ENCODE data around the gene ST3GAL2.

The ST3GAL2 gene

GRCh38 chr16:70421014-70421413 lies 17.9 kb downstream of the ST3GAL2 start:
- Histone ChIP-seq H3K18ac (ENCODE audit: low read depth in 1 of 2, low read length in 2 of 2) (no peak overlapping the region), H3K4me1 (ENCODE audit: control insufficient read depth, insufficient read depth, low read depth, low read length) (peaks cover 60% of the 10 kb centered on the region), H3K4ac (ENCODE audit: low read depth in 1 of 2, low read length in 2 of 2) (no peak overlapping the region), H4K91ac (ENCODE audit: low read length) (no peak overlapping the region), H3K4me2 (ENCODE audit: low read length, poor library complexity, severe bottlenecking) (no peak overlapping the region), H3K79me1 (replicated peaks; ENCODE audit: low read length, poor library complexity, severe bottlenecking) (peaks cover 47% of the 10 kb centered on the region), H2AFZ (ENCODE audit: low read depth, low read length) (no peak overlapping the region), H3K23ac (ENCODE audit: low read length in 2 of 2) (no peak overlapping the region), H3K9me3 (ENCODE audit: control insufficient read depth, low read length) (no peaks in the 10 kb centered on the region), H4K8ac (ENCODE audit: low read length) (no peak overlapping the region), H2BK120ac (ENCODE audit: low read depth, low read length) (no peak overlapping the region), H2AK5ac (ENCODE audit: low read length, severe bottlenecking) (no peak overlapping the region), H3K14ac (ENCODE audit: low read length in 2 of 2) (peak overlapping the region in 1 of 2 experiments; percentile 69), H3K27ac (ENCODE audit: low read length, poor library complexity, severe bottlenecking) (no peak overlapping the region), H3K36me3 (ENCODE audit: control insufficient read depth in 1 of 2, insufficient read depth in 2 of 2, low read depth in 1 of 2, low read length in 2 of 2) (peaks cover 8 to 40% of the 10 kb centered on the region in 2 experiments), H2BK12ac (ENCODE audit: low read length in 2 of 2) (peak overlapping the region in 1 of 2 experiments; percentile 25), H3K4me3 (ENCODE audit: insufficient read depth in 1 of 2, low read depth in 1 of 2, low read length in 2 of 2) (no peak overlapping the region), H2BK15ac (ENCODE audit: low read depth, poor library complexity, severe bottlenecking) (no peak overlapping the region), H3K27me3 (ENCODE audit: control insufficient read depth in 1 of 2, insufficient read depth in 1 of 2, low read length in 2 of 2) (no peaks in the 10 kb centered on the region), H2BK5ac (ENCODE audit: low read depth, low read length, poor library complexity, severe bottlenecking) (no peak overlapping the region), H3K9ac (ENCODE audit: low read length) (no peak overlapping the region)
- no peak for DNase-seq
- 87% methylated on average over 9 of the region's 9 CpGs for WGBS

- Histone ChIP-seq H3K9ac (ENCODE audit: low read length) (no peak overlapping the region), H3K23ac (ENCODE audit: low read length in 2 of 2) (peak overlapping the region in 1 of 2 experiments; percentile 61), H2AK5ac (ENCODE audit: low read length, severe bottlenecking) (no peak overlapping the region), H4K8ac (ENCODE audit: low read length) (peak overlapping the region; percentile 5), H3K79me1 (replicated peaks; ENCODE audit: low read length, poor library complexity, severe bottlenecking) (peaks cover 42% of the 10 kb centered on the region), H4K91ac (ENCODE audit: low read length) (peak overlapping the region; percentile 31), H3K14ac (ENCODE audit: low read length in 2 of 2) (peak overlapping the region in 1 of 2 experiments; percentile 61), H2BK12ac (ENCODE audit: low read length in 2 of 2) (no peak overlapping the region), H2AFZ (ENCODE audit: low read depth, low read length) (no peak overlapping the region), H3K4me2 (ENCODE audit: low read length, poor library complexity, severe bottlenecking) (no peak overlapping the region), H3K18ac (ENCODE audit: low read depth in 1 of 2, low read length in 2 of 2) (peak overlapping the region in 1 of 2 experiments; percentile 58), H2BK5ac (ENCODE audit: low read depth, low read length, poor library complexity, severe bottlenecking) (no peak overlapping the region), H2BK120ac (ENCODE audit: low read depth, low read length) (no peak overlapping the region), H3K27ac (ENCODE audit: low read length, poor library complexity, severe bottlenecking) (no peak overlapping the region), H3K36me3 (ENCODE audit: control insufficient read depth in 1 of 2, insufficient read depth in 2 of 2, low read depth in 1 of 2, low read length in 2 of 2) (peaks cover 5 to 32% of the 10 kb centered on the region in 2 experiments), H3K9me3 (ENCODE audit: control insufficient read depth, low read length) (no peaks in the 10 kb centered on the region), H3K4ac (ENCODE audit: low read depth in 1 of 2, low read length in 2 of 2) (no peak overlapping the region), H3K27me3 (ENCODE audit: control insufficient read depth in 1 of 2, insufficient read depth in 1 of 2, low read length in 2 of 2) (no peaks in the 10 kb centered on the region), H2BK15ac (ENCODE audit: low read depth, poor library complexity, severe bottlenecking) (no peak overlapping the region), H3K4me1 (ENCODE audit: control insufficient read depth, insufficient read depth, low read depth, low read length) (peaks cover 57% of the 10 kb centered on the region), H3K4me3 (ENCODE audit: insufficient read depth in 1 of 2, low read depth in 1 of 2, low read length in 2 of 2) (no peak overlapping the region)
- WGBS, result 88% methylated on average over 12 of the region's 14 CpGs
- DNase-seq, result no peak
Measured at GRCh38 chr16:70419384-70420327, 19.2 kb downstream of the ST3GAL2 start.

DNA sequence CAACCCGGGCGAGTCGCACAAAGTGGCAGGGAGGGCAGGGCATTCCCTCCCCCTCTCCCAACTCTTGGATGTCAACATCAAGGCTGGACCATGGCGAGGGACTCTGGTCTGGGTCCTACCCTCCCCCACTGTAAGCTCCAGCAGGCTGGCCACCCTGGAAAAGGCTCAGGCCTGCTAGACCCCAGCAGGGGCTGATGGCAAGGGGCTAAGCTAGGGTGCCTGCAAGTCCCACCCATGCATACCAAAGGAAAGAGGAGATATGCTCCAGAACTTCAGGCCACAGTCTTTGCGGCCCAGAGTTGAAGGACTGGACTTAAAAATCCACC lies 19.9 kb downstream of the ST3GAL2 start:
- Histone ChIP-seq H3K4me3 (ENCODE audit: insufficient read depth in 1 of 2, low read depth in 1 of 2, low read length in 2 of 2) (no peak overlapping the region), H3K9me3 (ENCODE audit: control insufficient read depth, low read length) (no peaks in the 10 kb centered on the region), H2BK120ac (ENCODE audit: low read depth, low read length) (no peak overlapping the region), H3K18ac (ENCODE audit: low read depth in 1 of 2, low read length in 2 of 2) (no peak overlapping the region), H3K79me1 (replicated peaks; ENCODE audit: low read length, poor library complexity, severe bottlenecking) (peaks cover 44% of the 10 kb centered on the region), H2AFZ (ENCODE audit: low read depth, low read length) (no peak overlapping the region), H3K9ac (ENCODE audit: low read length) (no peak overlapping the region), H3K14ac (ENCODE audit: low read length in 2 of 2) (no peak overlapping the region), H2BK15ac (ENCODE audit: low read depth, poor library complexity, severe bottlenecking) (no peak overlapping the region), H2BK12ac (ENCODE audit: low read length in 2 of 2) (no peak overlapping the region), H2BK5ac (ENCODE audit: low read depth, low read length, poor library complexity, severe bottlenecking) (no peak overlapping the region), H3K23ac (ENCODE audit: low read length in 2 of 2) (no peak overlapping the region), H4K91ac (ENCODE audit: low read length) (no peak overlapping the region), H3K4ac (ENCODE audit: low read depth in 1 of 2, low read length in 2 of 2) (no peak overlapping the region), H3K27ac (ENCODE audit: low read length, poor library complexity, severe bottlenecking) (no peak overlapping the region), H3K36me3 (ENCODE audit: control insufficient read depth in 1 of 2, insufficient read depth in 2 of 2, low read depth in 1 of 2, low read length in 2 of 2) (peaks cover 3 to 33% of the 10 kb centered on the region in 2 experiments), H4K8ac (ENCODE audit: low read length) (peak overlapping the region; percentile 19), H3K4me1 (ENCODE audit: control insufficient read depth, insufficient read depth, low read depth, low read length) (peaks cover 60% of the 10 kb centered on the region), H3K4me2 (ENCODE audit: low read length, poor library complexity, severe bottlenecking) (no peak overlapping the region), H3K27me3 (ENCODE audit: control insufficient read depth in 1 of 2, insufficient read depth in 1 of 2, low read length in 2 of 2) (no peaks in the 10 kb centered on the region), H2AK5ac (ENCODE audit: low read length, severe bottlenecking) (no peak overlapping the region)
- no peak for DNase-seq
- 86% methylated on average over 5 of the region's 5 CpGs for WGBS

DNA sequence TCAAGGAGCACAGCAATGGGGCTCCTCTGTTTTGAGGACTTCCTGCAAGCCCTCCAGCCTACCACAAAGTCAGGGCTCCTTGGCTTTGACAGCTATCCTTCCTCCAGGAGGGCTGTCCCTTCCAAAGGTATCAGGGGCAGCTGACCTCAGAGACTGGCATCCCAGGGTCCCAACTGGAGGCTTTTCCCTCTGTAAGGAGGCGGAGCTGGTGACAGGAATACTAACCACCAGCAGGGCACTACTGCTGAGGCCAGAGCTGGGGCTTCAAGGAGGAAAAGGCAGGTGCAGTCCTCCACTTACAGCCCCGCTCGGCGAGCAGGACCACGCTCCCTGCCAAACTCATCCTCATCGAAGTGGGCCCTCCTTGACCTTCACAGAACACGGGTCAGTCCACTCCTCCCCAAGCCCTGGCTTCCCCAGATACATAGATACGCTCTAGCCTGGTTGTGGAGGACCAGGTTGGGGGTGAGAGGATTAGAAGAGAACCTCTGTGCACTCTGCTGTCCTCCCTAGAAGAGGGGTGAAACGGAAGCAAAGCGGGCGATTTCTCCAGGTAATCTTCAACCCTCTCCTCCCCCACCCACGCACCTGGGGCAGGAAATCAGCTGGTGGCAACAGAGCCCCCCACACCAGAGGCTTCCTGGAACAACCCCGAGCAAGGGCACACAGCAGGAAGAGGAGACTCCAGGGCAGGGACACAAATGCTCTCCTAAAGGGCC lies 20.5 kb downstream of the ST3GAL2 start:
- H2BK120ac ChIP-seq (ENCODE audit: low read depth, low read length), result no peak overlapping the region
- H3K4ac ChIP-seq (ENCODE audit: low read depth in 1 of 2, low read length in 2 of 2), result no peak overlapping the region
- H3K4me3 ChIP-seq (ENCODE audit: insufficient read depth in 1 of 2, low read depth in 1 of 2, low read length in 2 of 2), result no peak overlapping the region
- no peak overlapping the region for H4K91ac ChIP-seq (ENCODE audit: low read length)
- no peak overlapping the region for H2AK5ac ChIP-seq (ENCODE audit: low read length, severe bottlenecking)
- H3K18ac ChIP-seq (ENCODE audit: low read depth in 1 of 2, low read length in 2 of 2), result peak overlapping the region in 1 of 2 experiments; percentile 43
- H2BK15ac ChIP-seq (ENCODE audit: low read depth, poor library complexity, severe bottlenecking), result no peak overlapping the region
- H2BK12ac ChIP-seq (ENCODE audit: low read length in 2 of 2), result no peak overlapping the region
- H3K23ac ChIP-seq (ENCODE audit: low read length in 2 of 2), result no peak overlapping the region
- H3K27me3 ChIP-seq (ENCODE audit: control insufficient read depth in 1 of 2, insufficient read depth in 1 of 2, low read length in 2 of 2), result no peaks in the 10 kb centered on the region
- no peak overlapping the region for H3K14ac ChIP-seq (ENCODE audit: low read length in 2 of 2)
- H3K36me3 ChIP-seq (ENCODE audit: control insufficient read depth in 1 of 2, insufficient read depth in 2 of 2, low read depth in 1 of 2, low read length in 2 of 2), result peaks cover 3 to 33% of the 10 kb centered on the region in 2 experiments
- H3K79me1 ChIP-seq (replicated peaks; ENCODE audit: low read length, poor library complexity, severe bottlenecking), result peaks cover 44% of the 10 kb centered on the region
- no peak overlapping the region for H3K9ac ChIP-seq (ENCODE audit: low read length)
- H3K9me3 ChIP-seq (ENCODE audit: control insufficient read depth, low read length), result no peaks in the 10 kb centered on the region
- WGBS, result 86% methylated on average over 9 of the region's 13 CpGs
- no peak overlapping the region for H3K4me2 ChIP-seq (ENCODE audit: low read length, poor library complexity, severe bottlenecking)
- no peak overlapping the region for H2AFZ ChIP-seq (ENCODE audit: low read depth, low read length)
- peaks cover 58% of the 10 kb centered on the region for H3K4me1 ChIP-seq (ENCODE audit: control insufficient read depth, insufficient read depth, low read depth, low read length)
- DNase-seq, result no peak
- H3K27ac ChIP-seq (ENCODE audit: low read length, poor library complexity, severe bottlenecking), result no peak overlapping the region
- no peak overlapping the region for H2BK5ac ChIP-seq (ENCODE audit: low read depth, low read length, poor library complexity, severe bottlenecking)
- peak overlapping the region; percentile 19 for H4K8ac ChIP-seq (ENCODE audit: low read length)
